Loucy (cell line): Measurements from ENCODE around the gene CHCHD6.

Experiments used
- EZH2phosphoT487 ChIP-seq: fragments of 200-600 bp; IDR thresholded peaks from 2 replicates; pipeline ENCODE4 v1.6.1; 2018; ENCODE audit warnings: antibody characterized with exemption, mild to moderate bottlenecking, moderate library complexity, borderline replicate concordance
- TF ChIP-seq, protein P1 (sequence below): fragments of 200-600 bp; sonication (generic); conservative IDR thresholded peaks from 2 replicates; pipeline ENCODE4 v1.5.1; 2014; ENCODE audit warnings: mild to moderate bottlenecking, antibody characterized with exemption, low read length

DNA sequence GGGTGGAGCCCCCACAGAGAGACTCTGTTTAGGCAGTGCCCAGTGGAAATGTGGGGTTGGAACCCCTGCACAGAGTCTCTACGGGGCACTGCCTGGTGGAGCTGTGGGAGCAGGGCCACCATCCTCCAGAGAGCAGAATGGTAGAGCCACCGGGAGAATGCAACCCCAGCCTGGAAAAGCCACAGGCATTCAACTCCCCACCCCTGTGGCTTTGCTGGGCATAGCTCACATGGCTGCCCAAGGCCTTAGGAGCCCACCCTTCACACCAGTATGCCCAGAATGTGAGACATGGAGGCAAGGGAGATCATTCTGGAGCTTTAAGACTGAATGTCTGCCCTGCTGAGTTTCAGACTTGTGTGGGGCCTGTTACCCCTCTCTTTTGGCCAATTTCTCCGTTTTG, 19.0 kb upstream of the CHCHD6 start:
- TF ChIP-seq, protein P1, sequence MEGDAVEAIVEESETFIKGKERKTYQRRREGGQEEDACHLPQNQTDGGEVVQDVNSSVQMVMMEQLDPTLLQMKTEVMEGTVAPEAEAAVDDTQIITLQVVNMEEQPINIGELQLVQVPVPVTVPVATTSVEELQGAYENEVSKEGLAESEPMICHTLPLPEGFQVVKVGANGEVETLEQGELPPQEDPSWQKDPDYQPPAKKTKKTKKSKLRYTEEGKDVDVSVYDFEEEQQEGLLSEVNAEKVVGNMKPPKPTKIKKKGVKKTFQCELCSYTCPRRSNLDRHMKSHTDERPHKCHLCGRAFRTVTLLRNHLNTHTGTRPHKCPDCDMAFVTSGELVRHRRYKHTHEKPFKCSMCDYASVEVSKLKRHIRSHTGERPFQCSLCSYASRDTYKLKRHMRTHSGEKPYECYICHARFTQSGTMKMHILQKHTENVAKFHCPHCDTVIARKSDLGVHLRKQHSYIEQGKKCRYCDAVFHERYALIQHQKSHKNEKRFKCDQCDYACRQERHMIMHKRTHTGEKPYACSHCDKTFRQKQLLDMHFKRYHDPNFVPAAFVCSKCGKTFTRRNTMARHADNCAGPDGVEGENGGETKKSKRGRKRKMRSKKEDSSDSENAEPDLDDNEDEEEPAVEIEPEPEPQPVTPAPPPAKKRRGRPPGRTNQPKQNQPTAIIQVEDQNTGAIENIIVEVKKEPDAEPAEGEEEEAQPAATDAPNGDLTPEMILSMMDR = no peak
- no peak for TF ChIP-seq EZH2phosphoT487
